Measurements from ENCODE around the gene APLP2. TPM values are rescaled to one million over a fixed set of nuclear protein-coding genes. Genes with fewer than 3 reads are reported as not detected.

APLP2 gene
- total and polyA plus RNA-seq, 9 of the 15 experiments (the other 6 are each of a cell fraction or from before 2014, with no cell fraction given) = 17.4 to 164 (median 118) TPM

GRCh38 chr11:130094614-130095013 is 24.9 kb downstream of the APLP2 start (continued):
- TF ChIP-seq ZBTB40 (IDR thresholded peaks at IDR 0.05) (peak; percentile 64; the same call in 1 of the 2 replicates), ZBTB40 (CRISPR knock-in tag; IDR thresholded peaks at IDR 0.05) (no peak), RHOXF2B (CRISPR knock-in tag; conservative IDR thresholded peaks at IDR 0.05) (no peak), MYC (IDR thresholded peaks at IDR 0.05; ENCODE audit: low read depth, low read length) (no peak), MYC (CRISPR knock-in tag; IDR thresholded peaks at IDR 0.05; ENCODE audit: borderline replicate concordance, low read depth) (no peak), SPI1 (IDR thresholded peaks at IDR 0.05; ENCODE audit: borderline replicate concordance, low read depth, low read length) (peak; percentile 78; the same call in 1 of the 2 replicates), BRF1 (IDR thresholded peaks at IDR 0.05; ENCODE audit: borderline replicate concordance, extremely low read depth, insufficient read length) (no peak), TCF7 (IDR thresholded peaks at IDR 0.05; ENCODE audit: borderline replicate concordance) (no peak), ZNF263 (CRISPR knock-in tag; IDR thresholded peaks at IDR 0.05; ENCODE audit: borderline replicate concordance) (no peak), ZNF274 (IDR thresholded peaks at IDR 0.05; ENCODE audit: borderline replicate concordance, low read depth, low read length) (no peak), ZNF75A (CRISPR knock-in tag; IDR thresholded peaks at IDR 0.05) (no peak), SIN3B (IDR thresholded peaks at IDR 0.05; ENCODE audit: low read depth) (no peak), BCLAF1 (IDR thresholded peaks at IDR 0.05; ENCODE audit: borderline replicate concordance in 1 of 2, control insufficient read depth in 1 of 2, low read depth in 2 of 2, low read length in 1 of 2) (no peak)
- TF ChIP-seq, protein P1, sequence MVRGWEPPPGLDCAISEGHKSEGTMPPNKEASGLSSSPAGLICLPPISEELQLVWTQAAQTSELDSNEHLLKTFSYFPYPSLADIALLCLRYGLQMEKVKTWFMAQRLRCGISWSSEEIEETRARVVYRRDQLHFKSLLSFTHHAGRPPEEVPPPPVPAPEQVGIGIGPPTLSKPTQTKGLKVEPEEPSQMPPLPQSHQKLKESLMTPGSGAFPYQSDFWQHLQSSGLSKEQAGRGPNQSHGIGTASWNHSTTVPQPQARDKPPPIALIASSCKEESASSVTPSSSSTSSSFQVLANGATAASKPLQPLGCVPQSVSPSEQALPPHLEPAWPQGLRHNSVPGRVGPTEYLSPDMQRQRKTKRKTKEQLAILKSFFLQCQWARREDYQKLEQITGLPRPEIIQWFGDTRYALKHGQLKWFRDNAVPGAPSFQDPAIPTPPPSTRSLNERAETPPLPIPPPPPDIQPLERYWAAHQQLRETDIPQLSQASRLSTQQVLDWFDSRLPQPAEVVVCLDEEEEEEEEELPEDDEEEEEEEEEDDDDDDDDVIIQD (CRISPR knock-in tag; IDR thresholded peaks at IDR 0.05) = no peak
